GM21723 (cell line): ENCODE results near the gene SLC22A1.
"Not testable (repeated sequence)": the region's sequence is repeated elsewhere in the genome, so short reads cannot be mapped to it uniquely, and the experiment has no call there.

Experiments used
- ATAC-seq: cut with Tn5 transposase; IDR thresholded peaks from one replicate; pipeline ENCODE4 v1.9.1; 2021; ENCODE audit warnings: mild to moderate bottlenecking, moderate library complexity; ENCODE audit not compliant: unreplicated experiment

SLC22A1 gene

DNA sequence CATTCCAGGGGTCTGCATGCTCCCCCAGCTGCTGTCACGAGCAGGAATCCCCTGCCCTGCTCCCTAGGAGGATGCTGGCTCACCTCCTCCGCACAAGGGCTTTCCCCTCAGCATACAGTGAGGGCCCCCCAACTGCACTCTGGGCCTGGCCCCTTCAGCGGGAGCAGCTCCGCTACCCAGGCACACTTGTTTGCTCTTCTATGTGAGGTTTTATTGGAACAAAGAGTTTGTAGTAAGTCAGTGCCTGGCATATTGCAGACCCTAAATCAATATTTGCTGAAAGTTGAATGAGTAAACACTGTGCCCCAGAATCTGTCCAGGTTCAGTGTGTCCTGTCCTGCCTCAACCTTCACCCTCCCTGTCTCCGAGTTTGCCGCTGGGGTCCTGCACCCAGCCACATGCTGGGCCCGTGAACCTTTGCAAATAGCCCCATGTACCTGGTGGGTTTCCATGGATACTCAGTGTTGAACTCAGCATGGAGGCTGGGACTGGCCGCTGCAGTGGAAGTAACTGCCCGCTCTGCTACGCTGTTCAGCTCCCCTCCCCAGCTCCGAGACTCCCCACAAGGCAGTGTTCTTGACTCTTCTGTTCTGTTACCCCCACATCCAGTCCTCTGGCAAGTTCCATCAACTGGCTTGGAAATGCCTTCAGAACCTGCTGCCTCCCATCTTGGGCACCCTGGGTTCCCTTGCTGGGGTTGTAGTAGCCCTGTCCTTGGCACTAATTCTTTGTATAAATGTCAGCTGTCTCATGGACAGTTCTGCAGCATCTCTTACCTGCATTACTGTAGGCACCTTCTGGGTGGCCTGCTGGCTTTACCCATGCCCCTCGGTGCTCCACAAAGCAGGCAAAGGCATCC is 15.7 kb downstream of the SLC22A1 start:
- ATAC-seq = peak; percentile 12

DNA sequence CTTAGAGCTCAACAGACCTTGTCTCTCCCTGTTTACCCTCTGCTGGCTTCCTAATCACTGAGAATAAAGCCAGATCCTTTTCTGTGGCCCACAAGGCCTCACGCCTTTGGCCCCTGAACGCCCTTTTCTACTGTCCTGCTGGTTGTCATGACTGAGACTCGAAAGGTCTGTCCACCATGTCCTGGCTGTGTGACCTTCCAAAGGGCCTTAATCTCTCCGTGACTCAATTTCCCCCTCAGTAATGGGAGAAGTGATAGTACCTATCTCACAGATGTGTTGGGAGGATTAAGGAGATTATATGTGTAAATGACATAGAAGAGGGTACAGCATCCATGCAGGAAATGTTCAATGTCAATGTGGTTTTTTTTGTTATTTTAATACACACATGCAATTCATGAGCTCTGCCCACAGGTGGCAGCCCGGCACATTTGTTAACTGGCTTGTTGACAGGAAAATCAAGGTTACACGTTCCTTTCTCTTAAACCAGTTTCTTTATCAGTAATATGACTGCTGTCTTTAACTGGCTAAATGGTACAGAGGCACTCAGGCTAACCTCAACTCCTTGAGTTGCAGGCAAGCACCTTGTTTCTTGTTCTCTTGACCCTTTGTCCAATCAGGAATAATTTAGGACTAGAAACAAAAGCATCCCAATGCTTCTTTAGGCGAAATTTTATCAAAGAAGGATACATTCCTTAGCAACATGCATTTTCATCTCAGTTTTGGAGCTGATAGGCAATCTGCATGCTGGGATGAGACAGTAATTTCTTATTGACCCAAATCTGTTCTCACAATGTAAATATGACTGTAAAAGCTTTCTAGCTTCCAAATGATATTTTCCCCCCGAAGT is 16.6 kb downstream of the SLC22A1 start:
- ATAC-seq = peak; percentile 78

DNA sequence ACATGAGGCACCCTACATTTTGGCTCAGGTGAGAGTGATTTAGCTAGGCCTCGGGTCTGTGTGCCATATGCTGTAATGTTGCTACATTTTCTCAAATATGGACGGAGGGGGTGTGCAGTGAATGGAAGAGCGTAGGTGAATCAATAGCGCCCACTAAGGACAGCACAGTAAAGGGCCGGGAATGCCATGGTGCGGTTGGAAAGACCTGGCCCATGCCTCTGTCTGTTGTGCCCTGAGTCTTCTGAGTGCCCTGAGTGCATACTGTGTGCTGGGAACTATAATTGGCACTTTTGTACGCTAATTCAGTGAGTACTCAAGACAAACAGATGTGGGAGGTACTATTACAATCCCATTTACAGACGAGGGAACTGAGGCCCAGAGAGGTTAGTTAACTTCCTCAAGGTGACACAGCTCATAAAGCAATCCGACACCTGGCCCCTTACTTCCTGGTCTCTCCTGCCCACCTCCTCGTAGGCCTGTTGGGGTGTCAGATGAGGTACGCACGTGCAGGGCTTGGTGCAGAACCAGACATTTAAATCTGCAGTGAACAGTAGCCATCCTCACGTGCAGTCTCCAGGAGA is 17.3 kb downstream of the SLC22A1 start:
- ATAC-seq = no peak

DNA sequence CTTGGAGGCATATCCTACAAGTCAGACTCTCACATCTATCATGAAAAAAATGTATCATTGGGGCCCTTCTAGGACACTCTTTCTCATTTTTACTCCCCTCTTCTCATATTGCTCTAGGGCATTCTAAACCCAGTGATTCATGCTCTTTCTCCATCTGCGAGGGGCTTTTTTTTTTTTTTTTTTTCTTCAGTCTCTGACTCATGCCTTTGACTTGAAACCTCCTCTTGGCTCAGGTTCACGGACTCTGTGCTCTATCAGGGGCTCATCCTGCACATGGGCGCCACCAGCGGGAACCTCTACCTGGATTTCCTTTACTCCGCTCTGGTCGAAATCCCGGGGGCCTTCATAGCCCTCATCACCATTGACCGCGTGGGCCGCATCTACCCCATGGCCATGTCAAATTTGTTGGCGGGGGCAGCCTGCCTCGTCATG is 17.8 kb downstream of the SLC22A1 start:
- ATAC-seq = no peak

DNA sequence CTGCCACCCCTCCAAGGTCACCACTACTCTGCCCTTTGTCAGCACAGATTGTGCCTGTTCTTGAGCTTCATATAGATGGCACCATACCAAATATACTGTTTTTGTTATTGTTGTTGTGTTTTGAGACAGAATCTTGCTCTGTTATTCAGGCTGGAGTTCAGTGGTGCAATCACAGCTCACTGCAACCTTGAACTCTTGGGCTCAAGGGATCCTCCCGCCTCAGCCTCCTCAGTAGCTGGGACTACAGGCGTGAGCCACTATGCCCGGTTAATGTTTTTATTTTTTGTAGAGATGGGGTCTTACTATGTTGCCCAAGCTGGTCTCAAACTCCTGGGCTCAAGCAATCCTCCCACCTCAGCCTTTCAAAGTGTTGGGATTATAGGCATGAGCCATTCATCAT is 18.9 kb downstream of the SLC22A1 start:
- not testable (repeated sequence) for ATAC-seq

DNA sequence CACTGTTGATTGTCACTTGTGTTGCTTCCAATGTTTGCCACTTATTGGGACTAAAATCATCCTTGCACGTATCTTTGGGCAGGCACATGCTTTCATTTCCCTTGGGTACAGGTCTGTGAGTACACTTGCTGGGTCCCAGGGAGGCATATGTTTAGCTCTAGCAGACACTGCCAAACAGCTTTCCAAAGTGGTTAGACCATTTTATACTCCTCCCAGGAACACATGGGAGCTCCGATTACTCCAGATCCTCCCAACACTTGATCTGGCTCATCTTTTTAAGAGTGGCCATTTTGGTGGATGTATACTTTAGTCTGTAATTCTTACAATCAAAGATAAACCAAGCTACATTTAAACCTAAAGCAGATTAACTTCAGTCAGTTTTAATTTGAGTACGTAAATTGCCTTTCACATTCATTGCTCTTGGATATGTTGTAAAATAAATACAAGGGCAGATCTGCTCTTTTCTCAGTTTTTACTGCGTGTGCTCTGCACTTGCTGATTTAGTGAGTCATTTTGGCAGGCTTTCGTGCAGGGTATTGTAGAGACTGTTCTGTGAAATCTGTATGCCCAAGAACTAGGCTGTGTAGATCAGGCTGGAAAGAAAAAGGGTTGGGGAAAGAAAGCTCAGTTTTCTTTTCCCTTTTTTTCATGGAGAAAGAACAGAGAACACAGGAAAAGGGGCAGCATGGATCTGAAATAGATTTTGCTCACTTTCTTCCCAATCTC is 19.5 kb downstream of the SLC22A1 start:
- ATAC-seq = no peak

DNA sequence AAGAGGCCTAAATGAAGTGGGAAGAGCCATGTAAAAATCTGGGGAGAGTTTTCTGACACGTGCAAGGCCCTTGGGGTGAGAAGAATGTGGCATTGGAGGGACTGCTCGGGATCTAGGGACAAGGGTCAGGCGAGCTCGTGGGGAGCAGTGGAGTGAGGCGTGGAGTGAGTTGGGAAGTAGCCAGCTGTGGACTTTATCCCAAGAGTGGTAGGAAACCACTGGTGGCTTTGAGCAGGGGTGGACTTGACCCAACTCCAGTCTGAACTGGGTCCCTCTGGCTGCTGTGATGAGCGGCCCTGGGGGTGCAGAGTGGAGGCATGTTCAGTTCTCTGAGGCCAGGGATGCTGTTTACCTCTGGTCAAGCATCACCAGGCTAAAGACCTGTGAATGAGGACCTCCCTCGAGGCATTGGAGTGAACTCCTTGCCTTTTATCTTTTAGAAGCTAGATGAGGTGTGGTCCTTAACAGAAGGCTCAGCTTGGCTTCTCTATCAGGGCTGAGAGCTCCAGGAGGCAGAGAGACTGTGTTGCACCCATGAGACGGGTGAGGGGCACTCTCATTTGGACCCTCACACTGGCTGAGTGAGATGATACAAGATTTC is 20.6 kb downstream of the SLC22A1 start:
- ATAC-seq = no peak

DNA sequence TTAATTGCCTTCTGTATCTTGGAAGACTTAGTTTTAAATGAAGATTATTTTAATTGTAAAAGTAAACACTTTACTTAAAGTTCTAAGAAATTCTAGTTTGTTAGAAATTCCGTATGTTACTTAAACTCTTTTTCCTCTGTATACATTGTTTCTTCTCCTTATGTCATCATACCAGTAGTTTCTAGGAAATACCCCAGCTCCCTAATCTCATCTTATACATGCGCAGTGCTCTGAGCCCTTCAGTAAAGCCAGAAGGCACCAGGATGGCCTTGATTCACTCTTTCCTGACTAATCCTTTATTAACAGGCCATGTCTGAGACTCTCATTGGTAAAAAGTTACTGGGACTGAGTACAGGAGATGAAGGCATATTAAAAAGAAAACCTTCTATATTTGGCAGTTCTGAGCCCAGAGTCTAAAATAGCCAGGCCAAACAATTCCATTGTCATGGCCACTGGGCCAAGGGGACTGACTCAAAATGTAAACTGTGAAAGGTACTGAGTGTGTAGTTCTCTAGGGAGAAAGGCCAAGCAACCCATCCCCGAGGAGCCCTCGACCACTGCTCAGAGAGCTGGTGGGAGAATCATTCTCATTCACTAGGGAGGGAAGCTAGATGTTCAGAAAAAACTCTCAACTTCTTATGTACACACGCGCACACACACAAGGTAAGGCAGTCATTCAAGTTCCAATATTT is 25.0 kb downstream of the SLC22A1 start:
- no peak for ATAC-seq

DNA sequence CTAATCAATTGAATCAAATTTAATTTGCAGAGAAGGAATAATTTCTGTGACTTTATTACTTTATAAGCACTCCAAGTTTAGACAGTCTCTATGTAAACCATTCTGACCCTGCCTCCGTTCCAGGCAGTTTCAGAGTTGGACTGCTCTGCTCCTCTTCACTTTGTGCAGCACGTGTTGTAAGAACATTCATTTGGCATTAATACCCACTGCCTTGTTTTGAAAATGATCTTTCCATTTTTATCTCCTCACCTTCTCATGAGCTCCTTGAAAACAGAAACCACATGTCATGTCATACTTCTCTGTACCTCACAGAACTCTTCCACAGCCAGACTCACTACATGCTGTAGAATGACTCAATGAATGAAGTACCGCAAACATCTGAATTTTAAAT is 25.5 kb downstream of the SLC22A1 start:
- no peak for ATAC-seq

DNA sequence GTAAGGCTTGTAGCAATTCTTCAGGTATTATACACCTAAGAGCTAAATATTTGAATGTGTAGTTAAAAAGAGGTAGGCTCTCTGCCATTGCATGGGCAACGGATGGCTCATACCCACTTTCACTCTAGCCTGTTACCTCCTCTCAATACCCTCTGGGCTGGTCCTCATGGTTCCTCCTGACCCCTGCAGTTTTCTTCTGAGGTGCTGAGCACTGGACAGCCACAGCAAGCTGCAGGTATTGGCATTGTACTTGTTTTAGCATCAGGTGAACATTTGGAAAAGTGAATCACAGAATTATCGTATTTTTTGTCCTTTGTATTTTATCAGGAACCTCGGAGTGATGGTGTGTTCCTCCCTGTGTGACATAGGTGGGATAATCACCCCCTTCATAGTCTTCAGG is 32.9 kb downstream of the SLC22A1 start:
- ATAC-seq = no peak

DNA sequence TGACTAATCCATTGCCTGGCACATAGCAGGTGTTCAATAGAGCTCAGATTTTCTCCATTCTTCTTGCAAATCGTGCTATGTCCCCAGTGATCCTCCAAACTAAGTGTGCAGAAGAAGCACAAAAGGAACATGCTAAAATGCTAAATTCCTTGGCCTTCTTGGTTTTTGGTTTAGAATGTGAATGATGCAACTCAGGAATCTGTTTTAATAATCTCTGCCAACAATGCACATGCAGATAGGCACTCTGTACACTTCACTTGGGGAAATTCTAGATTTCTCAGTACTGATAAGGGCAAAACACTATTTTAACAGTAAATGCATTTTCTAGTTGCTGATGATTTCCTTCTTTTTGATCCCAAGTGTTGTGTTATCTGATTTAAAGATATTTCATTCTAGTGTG is 35.2 kb downstream of the SLC22A1 start:
- ATAC-seq = no peak

DNA sequence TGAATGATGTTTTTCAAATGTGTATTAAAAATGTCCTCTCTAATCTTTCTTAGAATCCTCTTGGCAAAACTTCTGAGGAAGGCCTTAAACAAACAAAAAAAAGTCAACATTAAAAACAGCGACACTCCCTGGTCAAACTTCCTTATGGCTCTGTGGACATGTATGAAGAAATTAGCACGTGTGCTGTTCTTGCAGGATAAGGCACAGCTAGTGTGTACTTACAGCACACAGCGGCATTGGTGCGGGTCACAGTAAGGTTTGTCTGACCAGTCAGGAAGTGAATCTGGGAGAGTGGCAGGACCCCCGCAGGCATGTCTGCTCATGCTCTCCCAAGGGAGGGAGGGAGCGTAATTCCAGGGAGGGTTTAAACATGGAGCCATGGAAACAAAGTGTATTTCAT is 38.8 kb downstream of the SLC22A1 start:
- ATAC-seq = no peak

DNA sequence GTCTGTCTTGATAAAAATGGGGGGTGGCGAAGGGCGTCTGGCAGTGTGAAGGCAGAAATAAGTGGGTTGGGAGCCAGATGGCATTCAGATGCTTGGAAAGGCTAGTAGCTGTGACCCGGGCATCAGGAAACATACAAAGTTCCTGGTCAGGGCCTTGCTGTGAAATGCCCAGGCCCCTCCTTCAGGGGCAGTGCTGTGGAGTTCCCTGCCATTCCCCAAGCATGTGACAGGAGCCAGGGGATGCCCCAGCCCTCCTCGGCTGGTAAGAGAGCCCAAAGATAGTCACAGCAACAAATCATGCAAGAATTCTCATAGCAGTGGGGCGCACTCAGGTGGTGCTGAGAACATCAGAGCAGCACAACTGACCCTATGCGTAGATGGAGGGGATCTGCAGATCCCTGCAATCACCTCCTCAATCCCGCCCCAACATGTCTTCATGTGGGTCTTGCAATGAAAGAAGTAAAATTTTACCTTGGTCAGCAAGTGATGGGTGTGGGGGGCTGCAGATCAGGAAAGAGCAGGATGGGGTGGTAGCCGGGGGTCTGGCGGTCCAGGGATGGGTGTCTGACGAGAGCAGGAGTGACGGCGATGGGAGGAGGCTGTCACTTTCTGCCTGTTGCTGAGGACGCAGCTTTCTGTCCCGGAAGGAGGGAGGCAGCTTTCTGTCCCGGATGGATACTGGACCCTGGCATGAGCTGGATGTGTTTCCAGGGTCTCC is 39.5 kb downstream of the SLC22A1 start:
- no peak for ATAC-seq

DNA sequence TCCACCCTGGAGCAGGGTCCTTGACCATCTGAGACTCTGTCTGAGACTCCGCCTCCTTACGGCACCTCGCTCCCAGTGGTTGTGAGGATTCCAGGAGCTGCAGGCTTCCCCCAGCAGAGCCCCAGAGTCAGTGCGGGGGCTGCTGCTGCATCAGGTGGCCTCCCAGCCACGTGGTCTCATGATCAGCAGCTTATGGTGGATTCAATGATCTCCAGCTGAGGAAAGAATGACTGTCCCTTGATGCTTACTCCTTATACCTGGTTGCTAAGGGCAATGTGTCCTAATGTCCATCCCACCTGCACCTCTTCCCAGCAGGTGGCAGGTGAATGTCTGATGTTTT is 40.0 kb downstream of the SLC22A1 start:
- no peak for ATAC-seq

DNA sequence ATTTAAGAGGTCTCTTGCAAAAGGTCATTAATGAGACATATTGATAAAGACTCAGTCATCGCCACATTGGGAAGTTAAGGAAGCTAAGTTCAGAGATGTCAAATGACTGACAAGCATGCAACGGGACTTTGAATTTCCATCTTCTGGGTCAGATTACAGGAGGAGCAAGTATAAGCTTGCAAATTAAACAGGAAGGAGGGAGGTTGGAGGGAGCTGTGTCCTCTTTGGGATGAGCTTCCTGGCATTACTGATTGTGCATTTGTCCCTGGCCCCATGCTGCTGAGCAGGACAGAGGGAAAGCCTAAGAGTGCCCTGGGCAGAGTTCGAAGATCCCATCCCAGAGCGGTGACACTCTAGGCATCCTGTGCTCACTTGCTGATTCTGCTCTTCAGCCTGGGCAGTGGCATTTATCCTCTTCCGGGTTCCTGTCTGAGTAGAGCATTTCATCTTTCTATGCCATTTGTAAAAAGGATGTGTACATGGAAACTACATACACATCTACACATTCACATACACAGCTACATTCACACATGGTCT is 40.5 kb downstream of the SLC22A1 start:
- no peak for ATAC-seq

DNA sequence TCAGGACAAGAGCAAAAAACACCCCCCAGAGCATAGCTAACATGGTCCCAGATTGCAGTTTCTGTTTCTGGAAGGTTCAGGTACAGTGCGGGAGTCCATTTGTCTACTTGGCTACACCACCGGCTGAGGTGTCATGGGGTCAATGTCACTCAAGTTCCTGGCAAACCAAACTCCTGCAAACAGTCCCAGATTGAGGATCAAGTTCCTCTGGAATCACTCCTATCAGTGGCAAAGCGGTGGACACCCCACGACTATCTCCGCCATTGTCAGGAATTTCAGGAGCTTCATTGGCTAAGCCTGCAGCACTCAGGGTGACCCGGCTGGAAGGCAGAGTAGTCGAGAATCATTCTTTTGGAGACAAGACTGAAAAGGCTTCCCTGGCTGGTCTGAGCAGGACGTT is 41.8 kb downstream of the SLC22A1 start:
- no peak for ATAC-seq

DNA sequence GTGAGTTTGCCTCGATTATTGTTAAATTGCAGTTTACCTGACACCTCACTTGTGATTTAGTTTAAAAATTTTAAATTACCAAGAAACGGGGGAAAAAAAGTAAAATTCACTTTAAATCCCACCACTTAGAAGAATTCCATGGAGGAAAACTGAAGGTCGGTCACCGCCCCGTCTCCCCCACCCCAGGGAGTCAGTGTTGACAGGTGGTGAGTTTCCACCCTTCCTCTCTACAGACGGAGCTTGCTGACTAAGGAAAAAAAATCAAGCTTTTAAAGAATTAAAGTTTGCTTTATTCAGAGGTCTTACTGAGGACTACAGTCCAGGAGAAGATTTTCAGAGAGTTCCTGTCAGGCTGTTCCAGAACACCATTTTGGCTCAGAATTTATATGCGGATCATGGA is 42.3 kb downstream of the SLC22A1 start:
- ATAC-seq = no peak

DNA sequence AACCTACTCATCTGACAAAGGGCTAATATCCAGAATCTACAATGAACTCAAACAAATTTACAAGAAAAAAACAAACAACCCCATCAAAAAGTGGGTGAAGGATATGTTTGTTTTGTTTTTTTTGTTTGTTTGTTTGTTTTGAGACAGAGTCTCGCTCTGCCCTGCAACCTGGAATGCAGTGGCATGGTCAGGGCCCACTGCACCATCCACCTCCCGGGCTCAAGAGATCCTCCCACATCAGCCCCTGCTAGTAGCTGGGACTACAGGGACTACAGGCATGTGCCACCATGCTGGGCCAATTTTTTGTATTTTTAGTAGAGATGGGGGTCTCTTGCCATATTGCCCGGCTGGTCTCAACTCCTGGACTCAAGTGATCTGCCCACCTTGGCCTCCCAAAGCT is 44.3 kb downstream of the SLC22A1 start:
- ATAC-seq = not testable (repeated sequence)
